WTC11 (cell line): ENCODE measurements around the gene SEPTIN10. TPM values are rescaled to one million over a fixed set of nuclear protein-coding genes. Genes with fewer than 3 reads are reported as not detected.

Source experiments
- ATAC-seq: fragments of 200-7000 bp; cut with Tn5 transposase; 2 replicates; pipeline ENCODE4 v1.10.0; 2021; ENCODE audit warnings: mild to moderate bottlenecking, moderate library complexity
- CTCF ChIA-PET: fragments of 300-600 bp; sonication (Branson Sonifier 250); formaldehyde crosslinking; loops from one replicate; lab custom pipeline; 2021; ENCODE audit warnings: antibody characterized with exemption; lab: Charles Lee
- POLR2A ChIA-PET: fragments of 350-600 bp; sonication (Branson Sonifier 250); formaldehyde crosslinking; loops from one replicate; lab custom pipeline; 2021; ENCODE audit warnings: antibody characterized with exemption; lab: Charles Lee
- DNase-seq: peaks from one replicate; pipeline ENCODE4 v3.0.0; 2021; ENCODE audit warnings: low spot score
- H3K27ac Mint-ChIP-seq: 2 replicates; pipeline ENCODE4 v1.8.0; 2021; ENCODE audit warnings: mixed read lengths
- H3K27me3 Mint-ChIP-seq: 2 replicates; pipeline ENCODE4 v1.8.0; 2021; ENCODE audit warnings: low read depth, mild to moderate bottlenecking, moderate library complexity, mixed read lengths
- H3K36me3 Mint-ChIP-seq: 2 replicates; pipeline ENCODE4 v1.8.0; 2021; ENCODE audit warnings: mixed read lengths
- H3K4me1 Mint-ChIP-seq: 2 replicates; pipeline ENCODE4 v1.8.0; 2022; ENCODE audit warnings: mixed read lengths
- H3K4me3 Mint-ChIP-seq: 2 replicates; pipeline ENCODE4 v1.8.0; 2021; ENCODE audit warnings: mild to moderate bottlenecking, moderate library complexity, mixed read lengths
- H3K9me3 Mint-ChIP-seq: 2 replicates; pipeline ENCODE4 v1.8.0; 2021; ENCODE audit warnings: mixed read lengths
- AFF4 ChIP-seq: sonication (generic); formaldehyde crosslinking; IDR thresholded peaks from 2 replicates; pipeline ENCODE4 v1.8.1; 2023; ENCODE audit warnings: mild to moderate bottlenecking, missing genetic modification reagents, borderline replicate concordance
- ATF1 ChIP-seq: sonication (generic); formaldehyde crosslinking; IDR thresholded peaks from 2 replicates; pipeline ENCODE4 v1.8.1; 2023; ENCODE audit warnings: mild to moderate bottlenecking, moderate library complexity, missing genetic modification reagents
- ATF3 ChIP-seq: sonication (generic); formaldehyde crosslinking; conservative IDR thresholded peaks from 2 replicates; pipeline ENCODE4 v1.8.1; 2022; ENCODE audit warnings: mild to moderate bottlenecking, missing genetic modification reagents
- ATF6 ChIP-seq: sonication (generic); formaldehyde crosslinking; IDR thresholded peaks from 2 replicates; pipeline ENCODE4 v1.8.1; 2023; ENCODE audit warnings: mild to moderate bottlenecking, missing genetic modification reagents
- CREM ChIP-seq: sonication (generic); formaldehyde crosslinking; IDR thresholded peaks from 2 replicates; pipeline ENCODE4 v1.8.1; 2022; ENCODE audit warnings: mild to moderate bottlenecking, missing genetic modification reagents, moderate library complexity
- CTCF ChIP-seq: fragments of 200-600 bp; IDR thresholded peaks from 2 replicates; pipeline ENCODE4 v1.8.0; 2022; ENCODE audit warnings: antibody characterized with exemption
- E2F1 ChIP-seq: sonication (generic); formaldehyde crosslinking; IDR thresholded peaks from 2 replicates; pipeline ENCODE4 v1.8.0; 2022; ENCODE audit warnings: mild to moderate bottlenecking, missing genetic modification reagents
- E2F5 ChIP-seq: sonication (generic); formaldehyde crosslinking; IDR thresholded peaks from 2 replicates; pipeline ENCODE4 v1.8.1; 2022; ENCODE audit warnings: mild to moderate bottlenecking, moderate library complexity, missing genetic modification reagents
- ESRRA ChIP-seq: sonication (generic); formaldehyde crosslinking; IDR thresholded peaks from 2 replicates; pipeline ENCODE4 v1.8.1; 2022; ENCODE audit warnings: mild to moderate bottlenecking, missing genetic modification reagents, borderline replicate concordance
- GTF2I ChIP-seq: fragments of 250-450 bp; sonication (Bioruptor Pico); conservative IDR thresholded peaks from 2 replicates; pipeline ENCODE4 v1.4.0; 2021; ENCODE audit warnings: mild to moderate bottlenecking
- IRF1 ChIP-seq: sonication (generic); formaldehyde crosslinking; IDR thresholded peaks from 2 replicates; pipeline ENCODE4 v1.8.0; 2023; ENCODE audit warnings: missing genetic modification reagents
- IRF2 ChIP-seq: sonication (generic); formaldehyde crosslinking; IDR thresholded peaks from 2 replicates; pipeline ENCODE4 v1.8.0; 2022; ENCODE audit warnings: low read depth, missing genetic modification reagents, borderline replicate concordance
- KAT7 ChIP-seq: sonication (generic); formaldehyde crosslinking; IDR thresholded peaks from 2 replicates; pipeline ENCODE4 v1.8.1; 2023; ENCODE audit warnings: missing genetic modification reagents, mild to moderate bottlenecking, borderline replicate concordance
- SMAD3 ChIP-seq: sonication (generic); formaldehyde crosslinking; IDR thresholded peaks from 2 replicates; pipeline ENCODE4 v1.8.0; 2022; ENCODE audit warnings: missing genetic modification reagents, mild to moderate bottlenecking, borderline replicate concordance
- SMAD4 ChIP-seq: sonication (generic); formaldehyde crosslinking; IDR thresholded peaks from 2 replicates; pipeline ENCODE4 v1.8.0; 2022; ENCODE audit warnings: mild to moderate bottlenecking, missing genetic modification reagents
- TEAD1 ChIP-seq: sonication (generic); formaldehyde crosslinking; IDR thresholded peaks from 2 replicates; pipeline ENCODE4 v1.8.0; 2022; ENCODE audit warnings: mild to moderate bottlenecking, missing genetic modification reagents
- ZBTB21 ChIP-seq: sonication (generic); formaldehyde crosslinking; IDR thresholded peaks from 2 replicates; pipeline ENCODE4 v1.8.1; 2023; ENCODE audit warnings: mild to moderate bottlenecking, missing genetic modification reagents, borderline replicate concordance
- ZNF317 ChIP-seq: sonication (generic); formaldehyde crosslinking; IDR thresholded peaks from 2 replicates; pipeline ENCODE4 v1.8.1; 2023; ENCODE audit warnings: low read depth, mild to moderate bottlenecking, moderate library complexity, missing genetic modification reagents, borderline replicate concordance
- total RNA-seq: library from RNA; stranded (reverse); gene quantifications from 3 replicates; pipeline ENCODE4 v1.2.3, GENCODE V29; 2021

The SEPTIN10 gene
- total RNA-seq, 1 experiment from 2014 or later: 86.8 TPM

- peaks cover 17% of the 10 kb centered on the region for H3K9me3 Mint-ChIP-seq
- POLR2A ChIA-PET: interaction anchor here (0.5 kb wide), 1 partner anchor 709 kb away, joined by 3 read pairs; no protein-coding TSS in a partner anchor
- CTCF ChIA-PET: no interaction called here
- DNase-seq (no peak), ATAC-seq (no peak)
- H3K27me3 Mint-ChIP-seq: no peaks in the 10 kb centered on the region
- H3K27ac Mint-ChIP-seq: no peak overlapping the region
- TF ChIP-seq ATF1 (CRISPR knock-in tag): no peak
- no peak for TF ChIP-seq KAT7 (CRISPR knock-in tag)
- no peak for TF ChIP-seq IRF2
- TF ChIP-seq ESRRA (CRISPR knock-in tag): no peak
- TF ChIP-seq SMAD4 (CRISPR knock-in tag): no peak
- TF ChIP-seq TEAD1 (CRISPR knock-in tag): no peak
- no peak for TF ChIP-seq CREM
- no peak for TF ChIP-seq E2F1 (CRISPR knock-in tag)
- TF ChIP-seq GTF2I: no peak
- TF ChIP-seq E2F5 (CRISPR knock-in tag): no peak
- TF ChIP-seq AFF4 (CRISPR knock-in tag): no peak
- no peak for TF ChIP-seq ATF3
- TF ChIP-seq ZNF317 (CRISPR knock-in tag): no peak
- no peak for TF ChIP-seq ZBTB21
- no peak for TF ChIP-seq IRF1 (CRISPR knock-in tag)
- TF ChIP-seq ATF6 (CRISPR knock-in tag): no peak
- TF ChIP-seq CTCF: no peak
- TF ChIP-seq SMAD3 (CRISPR knock-in tag): no peak
- no peak overlapping the region for H3K4me3 Mint-ChIP-seq
- H3K36me3 Mint-ChIP-seq: no peaks in the 10 kb centered on the region
- 0 out of 2 replicates have a peak, but pooled peaks cover 5% of the 10 kb centered on the region for H3K4me1 Mint-ChIP-seq
These were observed 110.6 kb downstream of the SEPTIN10 start for GRCh38 chr2:109503191-109503590.
